K562 (cell line): ENCODE data around the gene CELSR2. TPM values are rescaled to one million over a fixed set of nuclear protein-coding genes. Genes with fewer than 3 reads are reported as not detected.

Experiments
- BCOR ChIP-seq: fragments of 450-650 bp; IDR thresholded peaks from 2 replicates; pipeline ENCODE4 v1.6.1; 2016
- CHD2 ChIP-seq: IDR thresholded peaks from 2 replicates; pipeline ENCODE4 v1.6.1; 2011; ENCODE audit warnings: low read depth, low read length
- EP400 ChIP-seq: fragments of 450-650 bp; IDR thresholded peaks from 2 replicates; pipeline ENCODE4 v1.6.1; 2017; ENCODE audit warnings: antibody characterized with exemption, mild to moderate bottlenecking, moderate library complexity
- GATA2 ChIP-seq: sonication (generic); formaldehyde crosslinking; IDR thresholded peaks from 2 replicates; pipeline ENCODE4 v1.4.0; 2020; ENCODE audit warnings: mild to moderate bottlenecking, missing genetic modification reagents
- HNRNPUL1 ChIP-seq: fragments of 200-400 bp; formaldehyde crosslinking; IDR thresholded peaks from 2 replicates; pipeline ENCODE4 v1.6.1; 2017; ENCODE audit warnings: low read length
- NELFE ChIP-seq: IDR thresholded peaks from 2 replicates; pipeline ENCODE4 v1.6.1; 2011; ENCODE audit warnings: mild to moderate bottlenecking; ENCODE audit not compliant: insufficient read depth, insufficient read length
- OTX1 ChIP-seq: fragments of 450-650 bp; formaldehyde crosslinking; IDR thresholded peaks from 2 replicates; pipeline ENCODE4 v1.4.0; 2022; ENCODE audit warnings: mild to moderate bottlenecking
- SMAD3 ChIP-seq: fragments of 450-650 bp; formaldehyde crosslinking; conservative IDR thresholded peaks from 2 replicates; pipeline ENCODE4 v1.4.0; 2020; ENCODE audit warnings: mild to moderate bottlenecking
- SMAD4 ChIP-seq: fragments of 250-450 bp; sonication (Bioruptor Pico); conservative IDR thresholded peaks from 2 replicates; pipeline ENCODE4 v1.8.0; 2021; ENCODE audit warnings: inconsistent platforms, mild to moderate bottlenecking, moderate library complexity
- SNRNP70 ChIP-seq: fragments of 200-400 bp; formaldehyde crosslinking; optimal IDR thresholded peaks from 2 replicates; pipeline ENCODE3; 2017; ENCODE audit warnings: low read depth, low read length
- TGIF2 ChIP-seq: sonication (generic); formaldehyde crosslinking; IDR thresholded peaks from 2 replicates; pipeline ENCODE4 v1.8.1; 2022; ENCODE audit warnings: mild to moderate bottlenecking, missing genetic modification reagents, moderate library complexity
- THRB ChIP-seq: fragments of 450-650 bp; formaldehyde crosslinking; conservative IDR thresholded peaks from 2 replicates; pipeline ENCODE4 v1.4.0; 2022; ENCODE audit warnings: mild to moderate bottlenecking, missing genetic modification characterization
- U2AF2 ChIP-seq: fragments of 200-400 bp; formaldehyde crosslinking; optimal IDR thresholded peaks from 2 replicates; pipeline ENCODE3; 2017; ENCODE audit warnings: low read depth, mild to moderate bottlenecking, low read length
- ZBTB5 ChIP-seq: fragments of 450-650 bp; IDR thresholded peaks from 2 replicates; pipeline ENCODE4 v1.6.1; 2017; ENCODE audit warnings: antibody characterized with exemption
- ZNF407 ChIP-seq: fragments of 450-650 bp; IDR thresholded peaks from 2 replicates; pipeline ENCODE4 v1.6.1; 2016; ENCODE audit warnings: low read depth
- ZNF75A ChIP-seq: fragments of 450-650 bp; formaldehyde crosslinking; IDR thresholded peaks from 2 replicates; pipeline ENCODE4 v1.4.0; 2020; ENCODE audit warnings: mild to moderate bottlenecking
- polyA plus RNA-seq, 8 experiments: library from polyadenylated mRNA; depleted of rRNA in 4 of 8; stranded (reverse) in 5 of 8; unstranded in 3 of 8; fragments of >200 nt; fragmentation: Nextera tagmentation in 2 of 8; fragmentation: Illumina TruSeq in 1 of 8; extraction: Ambion mirVana in 2 of 8; extraction: Trizol in 1 of 8; gene quantifications; 2 replicates each; pipeline versions ENCODE4 v1.2.1 to v1.2.3, GENCODE V29; 2011 to 2014; ENCODE audit warnings: inconsistent platforms in 1 of 8, missing spikeins in 1 of 8
- total RNA-seq, 7 experiments: library from RNA; depleted of rRNA in 6 of 7; stranded (reverse); fragments of >200 nt in 6 of 7; fragmentation: Illumina TruSeq in 2 of 7; extraction: Trizol in 2 of 7; gene quantifications; 2 replicates each; pipeline versions ENCODE4 v1.2.1 to v1.2.3, GENCODE V29; 2011 to 2021; ENCODE audit warnings: low replicate concordance in 1 of 7

The CELSR2 gene
- total and polyA plus RNA-seq, 9 of the 15 experiments (the other 6 are each of a cell fraction or from before 2014, with no cell fraction given) = 0.31 to 21.9 (median 4.2) TPM

GRCh38 chr1:109214695-109215623, 34.4 kb upstream of the CELSR2 start (continued):
- TF ChIP-seq ZNF407 (no peak), BCOR (peak; percentile 74), OTX1 (CRISPR knock-in tag) (no peak), TGIF2 (no peak), GATA2 (CRISPR knock-in tag) (no peak), THRB (CRISPR knock-in tag) (0 out of 2 replicates have a peak, but pooled peaks have one; percentile 51), ZBTB5 (no peak), NELFE (no peak), U2AF2 (no peak), HNRNPUL1 (no peak), SMAD4 (peak; percentile 88), SMAD3 (CRISPR knock-in tag) (peak; percentile 70; the same call in 1 of the 2 replicates), SNRNP70 (no peak), CHD2 (no peak), ZNF75A (CRISPR knock-in tag) (no peak), EP400 (peak; percentile 94)
